ENCODE results near the gene SDK1. TPM values are rescaled to one million over a fixed set of nuclear protein-coding genes. Genes with fewer than 3 reads are reported as not detected.

SDK1 gene
- total and polyA plus RNA-seq, 2 experiments from 2014 or later = not detected

GRCh38 chr7:3899559-3899991 is 598.5 kb downstream of the SDK1 start:
- H3K9me3 ChIP-seq (ENCODE audit: low read depth) = no peaks in the 10 kb centered on the region
- no peak overlapping the region for H3K4me3 ChIP-seq
- 25 to 32% methylated on average over 9 of the region's 9 CpGs for WGBS, 2 experiments (ENCODE audit: low coverage in 1 of 2, low lambda C conversion rate in 2 of 2, missing lambda C conversion rate in 2 of 2)
- no peaks in the 10 kb centered on the region for H4K20me1 ChIP-seq (ENCODE audit: insufficient read depth)
- H3K4me2 ChIP-seq (ENCODE audit: unreplicated experiment) = no peak overlapping the region
- no peak for TF ChIP-seq EZH2 (IDR thresholded peaks at IDR 0.05; ENCODE audit: insufficient read depth, poor library complexity, severe bottlenecking)
- TF ChIP-seq EZH2phosphoT487 (IDR thresholded peaks at IDR 0.05; ENCODE audit: insufficient read depth, low read depth) = no peak
- no peaks in the 10 kb centered on the region for H3F3A ChIP-seq (ENCODE audit: insufficient read depth)
- no peaks in the 10 kb centered on the region for H3K4me1 ChIP-seq (ENCODE audit: insufficient read depth)
- in situ Hi-C loops (cut with MboI) = loop anchor here (25.0 kb wide), 1 partner anchor 1012 kb away; no protein-coding TSS in a partner anchor
- H3K9me2 ChIP-seq (ENCODE audit: insufficient read depth) = no peaks in the 10 kb centered on the region
- H3K79me2 ChIP-seq (ENCODE audit: insufficient read depth) = no peaks in the 10 kb centered on the region
- no peaks in the 10 kb centered on the region for H3K27me3 ChIP-seq (replicated peaks; ENCODE audit: insufficient read depth)
- H3K9ac ChIP-seq = no peak overlapping the region
- H3K36me3 ChIP-seq (ENCODE audit: low read depth) = no peaks in the 10 kb centered on the region
- no peak overlapping the region for H2AFZ ChIP-seq
- DNase-seq = no peak
- no peak overlapping the region for H3K27ac ChIP-seq

- Histone ChIP-seq H3K4me3 (no peak overlapping the region), H3K27me3 (replicated peaks; ENCODE audit: insufficient read depth) (no peaks in the 10 kb centered on the region), H3K79me2 (ENCODE audit: insufficient read depth) (no peaks in the 10 kb centered on the region), H3K4me2 (ENCODE audit: unreplicated experiment) (no peak overlapping the region), H3F3A (ENCODE audit: insufficient read depth) (no peaks in the 10 kb centered on the region), H3K36me3 (ENCODE audit: low read depth) (no peaks in the 10 kb centered on the region), H3K4me1 (ENCODE audit: insufficient read depth) (no peaks in the 10 kb centered on the region), H3K9me2 (ENCODE audit: insufficient read depth) (no peaks in the 10 kb centered on the region), H4K20me1 (ENCODE audit: insufficient read depth) (no peaks in the 10 kb centered on the region), H2AFZ (no peak overlapping the region), H3K9ac (no peak overlapping the region), H3K27ac (no peak overlapping the region), H3K9me3 (ENCODE audit: low read depth) (no peaks in the 10 kb centered on the region)
- DNase-seq = no peak
- WGBS, 2 experiments (ENCODE audit: low coverage in 1 of 2, low lambda C conversion rate in 2 of 2, missing lambda C conversion rate in 2 of 2) = 84 to 85% methylated on average over 19 of the region's 19 CpGs
- in situ Hi-C loops (cut with MboI) = no loop called here
- TF ChIP-seq EZH2 (IDR thresholded peaks at IDR 0.05; ENCODE audit: insufficient read depth, poor library complexity, severe bottlenecking) (no peak), EZH2phosphoT487 (IDR thresholded peaks at IDR 0.05; ENCODE audit: insufficient read depth, low read depth) (no peak)
These were observed 607.1 kb downstream of the SDK1 start for GRCh38 chr7:3908153-3908552.

GRCh38 chr7:3909128-3909527 is 608.1 kb downstream of the SDK1 start:
- Histone ChIP-seq H2AFZ (no peak overlapping the region), H3K9me2 (ENCODE audit: insufficient read depth) (no peaks in the 10 kb centered on the region), H3K79me2 (ENCODE audit: insufficient read depth) (no peaks in the 10 kb centered on the region), H3K4me1 (ENCODE audit: insufficient read depth) (no peaks in the 10 kb centered on the region), H4K20me1 (ENCODE audit: insufficient read depth) (no peaks in the 10 kb centered on the region), H3K4me3 (no peak overlapping the region), H3K27ac (no peak overlapping the region), H3K9me3 (ENCODE audit: low read depth) (no peaks in the 10 kb centered on the region), H3K4me2 (ENCODE audit: unreplicated experiment) (no peak overlapping the region), H3K27me3 (replicated peaks; ENCODE audit: insufficient read depth) (no peaks in the 10 kb centered on the region), H3F3A (ENCODE audit: insufficient read depth) (no peaks in the 10 kb centered on the region), H3K9ac (no peak overlapping the region), H3K36me3 (ENCODE audit: low read depth) (no peaks in the 10 kb centered on the region)
- TF ChIP-seq EZH2phosphoT487 (IDR thresholded peaks at IDR 0.05; ENCODE audit: insufficient read depth, low read depth) (no peak), EZH2 (IDR thresholded peaks at IDR 0.05; ENCODE audit: insufficient read depth, poor library complexity, severe bottlenecking) (no peak)
- 42 to 58% methylated on average over 7 of the region's 7 CpGs for WGBS, 2 experiments (ENCODE audit: low coverage in 1 of 2, low lambda C conversion rate in 2 of 2, missing lambda C conversion rate in 2 of 2)
- in situ Hi-C loops (cut with MboI) = no loop called here
- no peak for DNase-seq

GRCh38 chr7:3910054-3910453 is 609.0 kb downstream of the SDK1 start:
- H3K27ac ChIP-seq = no peak overlapping the region
- H3K27me3 ChIP-seq (replicated peaks; ENCODE audit: insufficient read depth) = no peaks in the 10 kb centered on the region
- 27 to 34% methylated on average over 6 of the region's 6 CpGs for WGBS, 2 experiments (ENCODE audit: low coverage in 1 of 2, low lambda C conversion rate in 2 of 2, missing lambda C conversion rate in 2 of 2)
- H3K79me2 ChIP-seq (ENCODE audit: insufficient read depth) = no peaks in the 10 kb centered on the region
- no peak for DNase-seq
- H2AFZ ChIP-seq = no peak overlapping the region
- H3K9me2 ChIP-seq (ENCODE audit: insufficient read depth) = no peaks in the 10 kb centered on the region
- H3K4me3 ChIP-seq = no peak overlapping the region
- no peaks in the 10 kb centered on the region for H3K4me1 ChIP-seq (ENCODE audit: insufficient read depth)
- TF ChIP-seq EZH2phosphoT487 (IDR thresholded peaks at IDR 0.05; ENCODE audit: insufficient read depth, low read depth) = no peak
- TF ChIP-seq EZH2 (IDR thresholded peaks at IDR 0.05; ENCODE audit: insufficient read depth, poor library complexity, severe bottlenecking) = no peak
- H4K20me1 ChIP-seq (ENCODE audit: insufficient read depth) = no peaks in the 10 kb centered on the region
- H3F3A ChIP-seq (ENCODE audit: insufficient read depth) = no peaks in the 10 kb centered on the region
- in situ Hi-C loops (cut with MboI) = no loop called here
- H3K36me3 ChIP-seq (ENCODE audit: low read depth) = no peaks in the 10 kb centered on the region
- no peak overlapping the region for H3K4me2 ChIP-seq (ENCODE audit: unreplicated experiment)
- no peak overlapping the region for H3K9ac ChIP-seq
- H3K9me3 ChIP-seq (ENCODE audit: low read depth) = no peaks in the 10 kb centered on the region

GRCh38 chr7:3911685-3912084 is 610.6 kb downstream of the SDK1 start:
- H2AFZ ChIP-seq = no peak overlapping the region

More at GRCh38 chr7:3911685-3912084, 610.6 kb downstream of the SDK1 start:
- no peak for DNase-seq
- no peaks in the 10 kb centered on the region for H3K36me3 ChIP-seq (ENCODE audit: low read depth)
- H3K9ac ChIP-seq = no peak overlapping the region
- WGBS, 2 experiments (ENCODE audit: low coverage in 1 of 2, low lambda C conversion rate in 2 of 2, missing lambda C conversion rate in 2 of 2) = 61 to 68% methylated on average over 4 of the region's 4 CpGs
- no peaks in the 10 kb centered on the region for H3F3A ChIP-seq (ENCODE audit: insufficient read depth)
- no peaks in the 10 kb centered on the region for H3K4me1 ChIP-seq (ENCODE audit: insufficient read depth)
- in situ Hi-C loops (cut with MboI) = no loop called here
- no peak overlapping the region for H3K4me2 ChIP-seq (ENCODE audit: unreplicated experiment)
- no peak overlapping the region for H3K27ac ChIP-seq
- H3K9me2 ChIP-seq (ENCODE audit: insufficient read depth) = no peaks in the 10 kb centered on the region
- H3K4me3 ChIP-seq = no peak overlapping the region
- no peaks in the 10 kb centered on the region for H3K9me3 ChIP-seq (ENCODE audit: low read depth)
- H3K27me3 ChIP-seq (replicated peaks; ENCODE audit: insufficient read depth) = no peaks in the 10 kb centered on the region
- no peaks in the 10 kb centered on the region for H3K79me2 ChIP-seq (ENCODE audit: insufficient read depth)
- TF ChIP-seq EZH2phosphoT487 (IDR thresholded peaks at IDR 0.05; ENCODE audit: insufficient read depth, low read depth) = no peak
- TF ChIP-seq EZH2 (IDR thresholded peaks at IDR 0.05; ENCODE audit: insufficient read depth, poor library complexity, severe bottlenecking) = no peak
- H4K20me1 ChIP-seq (ENCODE audit: insufficient read depth) = no peaks in the 10 kb centered on the region

All from GM23248 (cell line).